ENCODE data around the gene NID1.

NID1 gene

DNA sequence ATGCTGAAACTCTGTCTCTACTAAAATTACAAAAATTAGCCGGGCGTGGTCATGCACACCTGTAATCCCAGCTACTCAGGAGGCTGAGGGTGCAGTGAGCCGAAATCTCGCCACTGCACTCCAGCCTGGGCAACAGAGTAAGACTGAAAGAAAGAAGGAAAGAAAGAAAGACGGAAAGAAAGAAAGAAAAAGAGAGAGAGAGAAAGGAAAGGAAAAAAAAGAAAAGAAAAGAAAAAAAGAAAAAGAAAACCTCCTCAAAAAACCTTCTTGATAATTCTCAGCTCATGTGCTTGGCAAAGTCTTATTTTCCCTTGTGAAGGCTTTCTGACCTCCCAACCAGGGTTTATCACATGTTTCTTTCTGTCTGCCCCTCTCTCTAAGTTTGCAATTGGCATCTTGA lies 7.3 kb downstream of the NID1 start:
- TF ChIP-seq, protein P1, sequence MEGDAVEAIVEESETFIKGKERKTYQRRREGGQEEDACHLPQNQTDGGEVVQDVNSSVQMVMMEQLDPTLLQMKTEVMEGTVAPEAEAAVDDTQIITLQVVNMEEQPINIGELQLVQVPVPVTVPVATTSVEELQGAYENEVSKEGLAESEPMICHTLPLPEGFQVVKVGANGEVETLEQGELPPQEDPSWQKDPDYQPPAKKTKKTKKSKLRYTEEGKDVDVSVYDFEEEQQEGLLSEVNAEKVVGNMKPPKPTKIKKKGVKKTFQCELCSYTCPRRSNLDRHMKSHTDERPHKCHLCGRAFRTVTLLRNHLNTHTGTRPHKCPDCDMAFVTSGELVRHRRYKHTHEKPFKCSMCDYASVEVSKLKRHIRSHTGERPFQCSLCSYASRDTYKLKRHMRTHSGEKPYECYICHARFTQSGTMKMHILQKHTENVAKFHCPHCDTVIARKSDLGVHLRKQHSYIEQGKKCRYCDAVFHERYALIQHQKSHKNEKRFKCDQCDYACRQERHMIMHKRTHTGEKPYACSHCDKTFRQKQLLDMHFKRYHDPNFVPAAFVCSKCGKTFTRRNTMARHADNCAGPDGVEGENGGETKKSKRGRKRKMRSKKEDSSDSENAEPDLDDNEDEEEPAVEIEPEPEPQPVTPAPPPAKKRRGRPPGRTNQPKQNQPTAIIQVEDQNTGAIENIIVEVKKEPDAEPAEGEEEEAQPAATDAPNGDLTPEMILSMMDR (IDR thresholded peaks at IDR 0.05; ENCODE audit: low read length, missing control alignments): no peak
- no peak overlapping the region for H3K4me3 ChIP-seq (replicated peaks; ENCODE audit: low read depth, low read length)
- DNase-seq (ENCODE audit: low read depth): no peak

DNA sequence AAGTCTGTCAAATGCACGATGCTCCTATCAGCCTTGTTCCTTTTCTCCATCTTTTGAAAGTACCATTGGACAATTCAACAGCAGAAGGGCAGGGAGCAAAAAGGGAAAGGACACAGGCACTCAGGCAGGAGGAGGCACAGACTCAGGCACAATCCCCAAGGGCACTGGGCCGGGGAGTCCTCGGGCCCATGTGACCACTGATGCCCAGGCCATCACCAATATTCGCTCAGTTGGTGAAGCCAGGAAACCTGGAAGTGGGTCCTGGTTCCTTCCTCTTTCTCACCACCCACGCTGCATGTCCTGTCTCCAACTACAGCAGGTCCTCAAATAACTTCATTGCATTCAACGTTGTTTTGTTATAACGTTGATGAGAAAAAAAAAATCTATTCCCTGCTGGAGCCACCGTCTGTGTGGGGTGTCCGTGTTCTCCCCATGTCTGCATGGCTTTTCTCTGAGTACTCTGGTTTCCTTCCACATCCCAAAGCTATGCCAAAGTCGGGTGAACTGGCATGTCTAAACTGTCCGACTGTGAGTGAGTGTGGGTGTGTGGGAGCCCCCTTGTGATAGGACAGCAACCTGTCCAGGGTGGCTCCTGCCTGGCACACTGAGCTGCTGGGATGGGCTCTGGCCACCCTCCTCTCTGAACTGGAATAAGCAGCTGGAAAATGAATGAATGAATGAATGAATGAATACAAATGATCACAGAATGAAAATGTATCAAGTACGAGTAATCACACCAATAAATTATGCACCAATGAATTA lies 12.5 kb downstream of the NID1 start:
- no peak overlapping the region for H3K4me3 ChIP-seq (replicated peaks; ENCODE audit: low read depth, low read length)
- TF ChIP-seq, protein P1 (IDR thresholded peaks at IDR 0.05; ENCODE audit: low read length, missing control alignments): no peak
- DNase-seq (ENCODE audit: low read depth): no peak

DNA sequence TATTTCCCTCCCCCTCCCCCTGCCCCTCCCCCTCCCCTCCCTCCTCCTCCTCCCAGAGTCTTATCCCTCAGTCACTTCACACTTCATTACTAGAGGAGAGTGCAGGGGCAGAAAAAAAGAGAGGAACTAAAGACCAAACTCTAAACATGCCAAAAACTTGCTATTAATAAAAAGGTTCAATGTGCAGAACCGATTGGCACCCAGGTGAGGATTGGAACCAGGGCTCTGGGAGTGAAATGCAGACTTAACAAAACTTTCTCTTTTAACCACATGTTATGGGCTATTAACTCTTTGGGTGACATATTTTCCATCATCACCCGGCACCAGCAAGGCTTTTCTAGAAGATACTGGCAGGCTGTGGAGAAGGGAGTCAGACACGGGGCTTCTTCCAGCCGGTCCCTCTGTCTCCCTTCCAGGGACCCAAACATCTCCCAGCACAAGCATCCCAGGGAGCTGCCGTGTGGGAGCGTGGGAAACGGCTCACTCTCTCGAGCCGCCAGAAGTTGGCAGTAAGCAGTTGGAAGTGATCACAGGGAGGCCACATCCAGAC lies 13.6 kb downstream of the NID1 start:
- TF ChIP-seq, protein P1 (IDR thresholded peaks at IDR 0.05; ENCODE audit: low read length, missing control alignments): no peak
- no peak overlapping the region for H3K4me3 ChIP-seq (replicated peaks; ENCODE audit: low read depth, low read length)
- DNase-seq (ENCODE audit: low read depth): peak; percentile 66

DNA sequence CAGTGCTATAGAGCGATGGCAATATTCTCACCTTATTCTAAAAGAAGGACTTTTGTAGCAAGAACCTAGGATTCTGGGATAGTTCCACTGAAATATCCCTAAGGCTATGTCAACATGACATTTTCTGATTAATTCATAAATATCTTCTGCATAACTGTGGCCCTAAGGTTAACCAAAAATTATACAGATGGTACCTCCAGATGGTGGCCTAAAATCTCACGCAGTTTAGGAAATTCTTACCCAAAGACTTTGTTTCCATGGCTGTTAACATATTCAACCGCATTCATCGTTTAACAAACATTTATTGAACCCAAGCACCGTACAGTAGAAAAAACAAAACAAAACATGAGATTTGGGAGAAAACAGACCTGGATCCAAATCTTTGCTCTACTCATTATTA lies 19.1 kb downstream of the NID1 start:
- TF ChIP-seq, protein P1 (IDR thresholded peaks at IDR 0.05; ENCODE audit: low read length, missing control alignments): no peak
- H3K4me3 ChIP-seq (replicated peaks; ENCODE audit: low read depth, low read length): no peak overlapping the region
- no peak for DNase-seq (ENCODE audit: low read depth)

DNA sequence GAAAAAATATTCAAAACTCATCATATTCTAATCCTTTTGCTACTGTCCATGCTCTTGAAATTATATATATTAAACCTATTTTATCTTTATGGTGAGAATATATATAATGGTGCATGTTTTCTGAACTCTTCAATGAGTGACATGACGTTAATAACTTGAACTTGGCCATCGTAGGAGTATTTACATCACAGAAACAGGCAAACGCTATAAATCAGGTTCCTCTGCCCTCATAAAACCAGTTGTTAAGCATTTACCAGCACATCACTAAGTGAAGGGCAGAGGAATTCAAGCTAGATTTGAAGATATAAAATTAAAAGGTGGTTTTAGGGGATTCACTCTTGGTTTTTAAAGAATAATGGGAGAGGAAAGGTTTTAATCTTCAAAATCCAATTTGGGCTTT lies 20.5 kb downstream of the NID1 start:
- H3K4me3 ChIP-seq (replicated peaks; ENCODE audit: low read depth, low read length): no peak overlapping the region
- TF ChIP-seq, protein P1 (IDR thresholded peaks at IDR 0.05; ENCODE audit: low read length, missing control alignments): no peak
- no peak for DNase-seq (ENCODE audit: low read depth)

DNA sequence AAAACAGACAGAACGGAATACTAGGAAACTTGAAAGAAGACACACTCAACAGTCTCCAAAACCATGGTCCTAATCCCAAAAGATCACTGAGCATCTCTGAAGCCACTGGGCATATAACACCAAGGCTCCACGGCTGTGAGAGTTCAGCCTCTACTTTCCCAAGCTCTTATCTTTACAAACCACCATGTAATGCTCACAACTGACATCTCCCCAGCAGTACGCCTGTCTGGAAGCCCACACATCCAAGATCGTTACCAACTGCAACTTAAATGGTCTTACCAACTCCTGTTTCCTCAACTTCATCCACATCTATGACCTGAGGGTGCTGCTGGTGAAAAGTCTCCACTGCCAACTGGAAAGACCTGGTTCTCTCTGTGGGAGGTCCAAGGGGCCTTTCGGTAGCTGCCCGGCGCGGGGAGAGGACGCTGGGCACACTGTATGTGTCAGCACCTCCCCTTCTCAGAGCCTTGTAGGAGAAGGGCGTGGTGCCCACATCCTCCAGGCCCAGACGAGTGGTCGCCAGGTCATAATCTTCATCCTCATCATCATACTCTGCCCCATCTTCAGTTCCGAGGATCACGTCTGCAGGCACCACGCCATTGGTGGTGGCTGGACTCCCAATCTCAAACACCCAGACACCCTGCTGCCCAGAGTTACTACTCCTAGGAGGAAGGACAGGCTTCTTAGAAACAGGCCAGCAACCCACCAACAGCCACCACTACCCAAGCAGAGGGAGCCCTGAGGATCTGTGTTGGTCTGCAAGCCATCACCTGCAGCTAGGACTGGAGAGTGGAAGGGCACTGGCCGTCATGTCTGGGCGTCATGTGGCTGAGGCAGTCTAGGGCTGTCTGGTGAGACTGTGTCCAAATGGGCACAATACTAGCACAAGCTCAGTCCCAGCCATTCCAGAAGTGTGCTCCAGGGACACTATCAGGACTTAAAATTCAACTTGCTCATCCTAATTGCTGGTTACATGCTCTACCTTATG lies 23.0 kb downstream of the NID1 start:
- DNase-seq (ENCODE audit: low read depth): no peak
- TF ChIP-seq, protein P1 (IDR thresholded peaks at IDR 0.05; ENCODE audit: low read length, missing control alignments): no peak
- no peak overlapping the region for H3K4me3 ChIP-seq (replicated peaks; ENCODE audit: low read depth, low read length)

Measured in fibroblast of pulmonary artery (primary cell).